Measurements from ENCODE around the gene ERP44.
"Not testable (repeated sequence)": the region's sequence is repeated elsewhere in the genome, so short reads cannot be mapped to it uniquely, and the experiment has no call there.

The ERP44 gene

DNA sequence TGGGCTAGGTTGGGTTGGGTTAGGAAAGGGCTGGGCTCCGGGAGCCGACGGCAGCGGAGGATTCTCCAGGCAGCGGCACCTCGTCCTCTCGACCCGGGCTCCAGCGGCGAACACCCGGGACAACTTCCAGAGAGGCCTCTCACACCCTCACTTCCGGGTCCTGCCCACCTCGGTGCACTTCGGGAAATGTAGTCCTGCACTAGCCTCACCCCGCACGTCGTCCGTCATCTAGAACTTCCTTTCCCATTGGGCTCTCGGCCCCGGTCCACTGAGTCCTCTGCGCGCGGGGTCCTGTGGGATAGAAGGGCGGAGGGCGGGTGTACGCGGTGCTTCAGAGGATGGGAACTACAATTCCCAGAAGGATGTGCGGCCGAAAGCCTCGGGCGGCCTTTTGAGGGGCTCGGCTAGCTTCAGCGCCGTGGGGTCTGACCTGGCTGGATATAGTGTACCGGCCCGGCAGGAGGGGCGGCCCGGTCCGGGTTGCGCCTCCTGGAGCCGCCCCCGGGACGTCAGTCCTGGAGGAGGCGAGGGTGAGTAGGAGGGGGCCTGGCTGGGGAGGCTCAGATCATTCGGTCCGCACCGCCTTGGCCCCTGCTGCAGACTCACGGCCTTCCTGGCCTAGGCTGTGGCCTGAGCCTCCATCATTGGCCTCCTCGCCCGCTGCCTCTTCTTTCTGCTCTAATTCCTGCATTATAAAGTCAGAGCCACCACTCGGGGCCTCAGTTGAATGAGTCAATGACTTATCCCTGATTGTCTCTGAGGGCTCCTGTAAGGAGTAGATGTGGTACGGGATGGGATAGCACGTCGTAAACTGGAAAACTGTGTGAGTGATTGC is at the start of gene ERP44, which contains the start of gene INVS:
TSS of gene ERP44 (minus strand) at position 114 of the 835 bp plus-strand sequence. CDS start 160 bp downstream, outside the sequence.
TSS of gene INVS (plus strand) at position 357 of the 835 bp plus-strand sequence. CDS start 5,279 bp downstream, outside the sequence.
- DNase-seq: peak; percentile 82 to 100 (median 99)

GRCh38 chr9:100145976-100146375 is 47.2 kb upstream of the ERP44 start:
- not testable (repeated sequence) for DNase-seq

GRCh38 chr9:100145167-100145934 is 46.6 kb upstream of the ERP44 start:
- DNase-seq: not testable (repeated sequence)

GRCh38 chr9:100141862-100142261 is 43.1 kb upstream of the ERP44 start:
- not testable (repeated sequence) for DNase-seq

DNA sequence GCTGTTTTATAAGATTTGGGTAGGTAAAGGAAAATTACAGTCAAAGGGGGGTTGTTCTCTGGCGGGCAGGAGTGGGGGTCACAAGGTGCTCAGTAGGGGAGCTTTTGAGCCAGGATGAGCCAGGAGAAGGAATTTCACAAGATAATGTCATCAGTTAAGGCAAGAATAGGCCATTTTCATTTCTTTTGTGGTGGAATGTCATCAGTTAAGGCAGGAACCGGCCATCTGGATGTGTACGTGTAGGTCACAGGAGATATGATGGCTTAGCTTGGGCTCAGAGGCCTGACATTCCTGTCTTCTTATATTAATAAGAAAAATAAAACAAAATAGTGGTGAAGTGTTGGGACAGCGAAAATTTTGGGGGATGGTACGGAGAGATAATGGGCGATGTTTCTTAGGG is 41.5 kb upstream of the ERP44 start:
- DNase-seq: not testable (repeated sequence)

- not testable (repeated sequence) for DNase-seq
These were observed 38.0 kb upstream of the ERP44 start for GRCh38 chr9:100136799-100137198.

GRCh38 chr9:100134731-100135130 is 35.9 kb upstream of the ERP44 start:
- DNase-seq: no peak

DNA sequence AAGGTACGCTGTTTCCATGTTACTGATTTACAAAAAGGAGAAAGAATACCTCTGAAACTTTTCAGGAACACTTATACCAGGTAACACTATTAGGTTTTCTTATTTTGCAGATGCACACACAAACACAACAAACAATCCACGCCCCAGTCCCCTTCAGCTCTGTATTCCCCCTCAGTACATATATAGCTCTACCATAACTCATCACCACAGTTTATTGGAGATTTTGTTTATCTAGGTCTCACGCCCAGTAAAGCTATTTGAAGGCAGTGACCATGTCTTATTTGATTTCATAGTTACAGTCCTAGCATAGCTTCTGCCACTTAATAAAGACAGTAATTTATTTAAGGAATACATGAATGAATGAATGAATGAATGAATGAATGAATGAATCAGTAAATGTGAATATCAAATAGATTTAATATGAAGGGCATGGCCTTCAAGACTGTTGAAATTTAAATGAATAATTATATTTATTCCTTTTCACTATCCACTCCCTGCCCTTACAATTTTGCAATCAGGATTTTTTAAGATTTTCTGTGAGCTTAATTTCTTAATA is 33.2 kb upstream of the ERP44 start:
- no peak for DNase-seq

DNA sequence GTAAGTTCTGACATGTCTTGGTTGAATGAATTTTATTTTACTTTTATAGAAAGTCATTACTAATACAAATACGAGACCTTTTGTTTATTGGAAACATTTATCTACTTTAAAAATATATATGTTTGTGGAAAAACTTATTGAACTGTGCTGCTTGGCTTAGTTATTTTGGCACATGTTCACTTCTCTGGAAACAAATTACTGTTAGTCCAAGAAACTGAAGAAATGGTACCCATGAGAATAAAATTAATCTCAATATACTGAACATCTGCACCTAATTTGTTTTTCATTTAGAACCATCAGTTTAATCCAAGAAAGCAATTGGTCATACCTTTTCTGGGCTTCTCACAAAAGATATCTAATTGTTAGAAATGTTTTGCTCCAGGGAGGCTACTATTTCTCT is 32.4 kb upstream of the ERP44 start:
- no peak for DNase-seq

GRCh38 chr9:100129772-100130171 is 31.0 kb upstream of the ERP44 start:
- no peak for DNase-seq

- no peak for DNase-seq
These were observed 27.6 kb upstream of the ERP44 start for GRCh38 chr9:100126423-100126822.

- no peak for DNase-seq
These were observed 27.1 kb upstream of the ERP44 start for GRCh38 chr9:100125910-100126309.

- no peak for DNase-seq
These were observed 26.4 kb upstream of the ERP44 start for GRCh38 chr9:100125236-100125635.

- no peak for DNase-seq
These were observed 21.5 kb upstream of the ERP44 start for GRCh38 chr9:100120286-100120685.

DNA sequence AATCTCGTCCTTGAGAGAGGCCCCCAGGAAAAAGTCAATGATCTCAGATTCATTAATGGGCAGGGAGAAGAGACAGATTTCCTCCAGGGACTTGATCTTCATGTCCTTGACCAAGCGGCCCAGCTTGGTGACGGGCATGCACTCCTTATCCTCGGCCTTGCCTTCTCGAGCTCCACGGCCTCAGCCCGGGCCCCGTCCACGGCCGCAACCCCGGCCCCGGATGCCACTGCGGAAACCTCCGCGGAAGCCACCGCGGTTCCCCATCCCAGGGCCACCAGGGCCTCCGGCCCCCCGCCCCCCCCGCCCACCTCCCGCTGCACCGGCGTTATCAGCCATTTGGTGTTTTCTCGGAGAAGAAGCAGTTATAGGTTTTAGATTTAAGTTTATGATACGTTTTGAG is 18.5 kb upstream of the ERP44 start:
- DNase-seq: no peak

GRCh38 chr9:100112677-100113336 is 14.0 kb upstream of the ERP44 start:
- DNase-seq: no peak

DNA sequence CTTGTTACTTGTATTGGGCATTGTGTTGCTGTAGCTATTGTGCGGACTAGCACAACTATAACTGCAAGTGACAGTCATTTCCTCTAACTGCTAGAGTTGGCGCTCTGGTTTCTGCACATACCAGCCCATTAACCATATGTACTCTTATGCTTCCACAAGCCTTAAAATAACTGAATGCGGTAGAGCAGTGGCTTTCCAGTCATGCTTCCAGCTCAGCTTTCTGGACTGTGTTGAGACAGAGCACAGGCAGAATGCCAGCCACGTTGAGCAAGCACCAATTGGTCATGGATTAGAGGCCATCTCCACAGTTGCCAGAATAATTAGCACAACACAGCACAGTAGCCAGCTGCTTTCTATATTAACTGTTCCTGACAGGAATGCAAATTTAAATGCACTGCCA is 12.4 kb upstream of the ERP44 start:
- DNase-seq: peak in 47 of 51 donors; percentile 2 to 82 (median 53)

- DNase-seq: peak in 2 of 51 donors; percentile 1 to 8
These were observed 9.8 kb upstream of the ERP44 start for GRCh38 chr9:100108559-100108958.

- no peak for DNase-seq
These were observed 7.8 kb upstream of the ERP44 start for GRCh38 chr9:100106616-100107015.

- DNase-seq: no peak
These were observed 7.1 kb upstream of the ERP44 start for GRCh38 chr9:100105861-100106260.

DNA sequence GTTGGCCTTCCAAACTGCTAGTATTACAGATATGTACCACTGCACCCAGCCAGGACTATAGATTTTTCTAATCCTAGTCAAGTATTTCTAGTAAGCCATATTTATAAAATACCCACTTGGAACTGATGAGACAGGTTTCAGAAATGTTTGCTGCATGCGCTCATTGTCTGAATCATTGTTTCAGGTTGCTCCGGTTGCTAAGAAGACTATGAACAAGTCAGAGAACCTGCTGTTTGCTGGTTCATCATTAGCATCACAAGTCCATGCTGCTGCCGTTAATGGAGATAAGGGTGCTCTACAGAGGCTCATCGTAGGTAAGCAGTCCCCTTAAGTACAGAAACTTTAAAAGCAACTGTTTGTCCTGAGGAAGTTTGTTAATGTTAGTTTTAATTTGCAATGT is 5.5 kb upstream of the ERP44 start:
- DNase-seq: no peak

GRCh38 chr9:100101608-100102007 is 2.8 kb upstream of the ERP44 start:
- DNase-seq: no peak

Data from hypothalamus (tissue), 51 donors.